ENCODE data around the gene SLC13A3.

DNA sequence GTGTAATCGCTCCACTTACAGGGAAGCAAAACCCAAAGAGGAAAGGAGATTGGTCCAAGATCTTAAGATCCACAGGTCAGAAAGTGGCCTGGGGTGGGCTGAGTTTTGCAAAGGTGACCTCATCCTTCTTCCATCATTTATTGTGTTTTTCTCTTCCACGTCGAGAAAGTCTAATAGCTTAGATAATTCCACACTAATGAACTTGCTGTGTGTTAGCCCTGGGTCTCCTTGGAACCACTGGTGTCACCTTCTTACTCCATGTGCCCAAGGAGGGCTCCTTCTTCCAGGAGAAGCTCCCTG, 1.7 kb downstream of the SLC13A3 start:
- TF ChIP-seq CTCF (IDR thresholded peaks at IDR 0.05; ENCODE audit: low read length) (no peak), EZH2 (IDR thresholded peaks at IDR 0.05; ENCODE audit: borderline replicate concordance, low read length) (no peak)

All from OCI-LY1 (cell line).